Measurements from ENCODE around the gene OR7A10.

OR7A10 gene

GRCh38 chr19:14817052-14817451 lies 31.7 kb downstream of the OR7A10 start:
- TF ChIP-seq EZH2phosphoT487 (IDR thresholded peaks at IDR 0.05; ENCODE audit: low read length) (no peak), CTCF (IDR thresholded peaks at IDR 0.05; ENCODE audit: low read length) (no peak), EZH2 (optimal IDR thresholded peaks at IDR 0.05; ENCODE audit: low read depth, low read length) (no peak)
- no peak overlapping the region for H3K9ac ChIP-seq (ENCODE audit: low read length)
- no peaks in the 10 kb centered on the region for H3K4me1 ChIP-seq (ENCODE audit: low read length)
- no peak overlapping the region for H3K27ac ChIP-seq (ENCODE audit: low read length)
- H3K4me3 ChIP-seq (ENCODE audit: low read length) = no peak overlapping the region
- no peaks in the 10 kb centered on the region for H3K9me2 ChIP-seq (replicated peaks; ENCODE audit: insufficient read depth, low read length)
- no peaks in the 10 kb centered on the region for H3F3A ChIP-seq (ENCODE audit: insufficient read depth, low read length)
- DNase-seq = no peak
- H3K27me3 ChIP-seq (replicated peaks; ENCODE audit: insufficient read depth, low read length) = peaks cover 86% of the 10 kb centered on the region
- H4K20me1 ChIP-seq (ENCODE audit: insufficient read depth, low read length) = no peaks in the 10 kb centered on the region
- H3K36me3 ChIP-seq (replicated peaks; ENCODE audit: insufficient read depth, low read length) = no peaks in the 10 kb centered on the region
- H3K9me3 ChIP-seq (replicated peaks; ENCODE audit: insufficient read depth, low read length) = no peaks in the 10 kb centered on the region
- H2AFZ ChIP-seq (ENCODE audit: low read length) = no peak overlapping the region
- H3K79me2 ChIP-seq (ENCODE audit: low read length) = no peaks in the 10 kb centered on the region
- no peak overlapping the region for H3K4me2 ChIP-seq (ENCODE audit: low read depth, low read length)

- no peaks in the 10 kb centered on the region for H3K4me1 ChIP-seq (ENCODE audit: low read length)
- H3K36me3 ChIP-seq (replicated peaks; ENCODE audit: insufficient read depth, low read length) = no peaks in the 10 kb centered on the region
- no peak for TF ChIP-seq EZH2 (optimal IDR thresholded peaks at IDR 0.05; ENCODE audit: low read depth, low read length)
- no peak for TF ChIP-seq CTCF (IDR thresholded peaks at IDR 0.05; ENCODE audit: low read length)
- no peak for TF ChIP-seq EZH2phosphoT487 (IDR thresholded peaks at IDR 0.05; ENCODE audit: low read length)
- no peaks in the 10 kb centered on the region for H3F3A ChIP-seq (ENCODE audit: insufficient read depth, low read length)
- DNase-seq = no peak
- no peak overlapping the region for H3K9ac ChIP-seq (ENCODE audit: low read length)
- no peak overlapping the region for H3K4me2 ChIP-seq (ENCODE audit: low read depth, low read length)
- H3K9me3 ChIP-seq (replicated peaks; ENCODE audit: insufficient read depth, low read length) = no peaks in the 10 kb centered on the region
- no peak overlapping the region for H2AFZ ChIP-seq (ENCODE audit: low read length)
- H3K27me3 ChIP-seq (replicated peaks; ENCODE audit: insufficient read depth, low read length) = peaks cover 87% of the 10 kb centered on the region
- no peak overlapping the region for H3K27ac ChIP-seq (ENCODE audit: low read length)
- H4K20me1 ChIP-seq (ENCODE audit: insufficient read depth, low read length) = no peaks in the 10 kb centered on the region
- no peaks in the 10 kb centered on the region for H3K9me2 ChIP-seq (replicated peaks; ENCODE audit: insufficient read depth, low read length)
- no peaks in the 10 kb centered on the region for H3K79me2 ChIP-seq (ENCODE audit: low read length)
- H3K4me3 ChIP-seq (ENCODE audit: low read length) = no peak overlapping the region
These were observed 33.6 kb downstream of the OR7A10 start for GRCh38 chr19:14814982-14815652.

DNA sequence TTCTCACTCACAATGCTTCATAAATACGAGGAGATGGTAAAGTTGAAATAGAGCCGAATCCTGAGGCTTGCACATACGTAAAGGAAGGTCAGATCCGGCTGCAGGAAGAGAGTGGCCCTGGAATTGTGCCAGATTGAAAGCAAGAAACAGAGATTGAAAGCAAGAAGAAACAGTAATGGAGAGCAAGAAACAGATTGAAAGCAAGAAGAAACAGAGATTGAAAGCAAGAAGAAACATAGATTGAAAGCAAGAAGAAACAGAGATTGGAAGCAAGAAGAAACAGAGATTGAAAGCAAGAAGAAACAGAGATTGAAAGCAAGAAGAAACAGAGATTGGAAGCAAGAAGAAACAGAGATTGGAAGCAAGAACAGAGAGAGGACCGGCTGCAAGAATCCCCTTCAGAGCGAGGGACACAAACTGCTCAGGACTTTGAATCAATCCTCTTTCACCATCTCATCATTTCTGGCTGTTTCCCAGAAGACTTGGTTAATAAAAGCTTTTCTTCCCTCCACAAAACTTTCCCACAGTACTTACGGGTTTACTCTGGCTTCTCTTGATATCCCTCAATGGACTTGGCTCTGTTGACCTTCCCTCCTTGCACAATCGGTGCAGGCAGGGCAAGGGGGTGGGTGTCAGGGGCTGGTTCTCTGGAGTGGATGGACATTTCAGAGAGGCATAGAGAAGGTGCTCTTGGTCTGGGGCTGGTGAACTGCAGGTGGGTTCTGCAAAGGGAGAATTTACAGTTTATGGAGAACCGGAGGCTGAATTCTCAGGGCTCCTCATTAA lies 39.3 kb downstream of the OR7A10 start:
- Histone ChIP-seq H3K4me2 (ENCODE audit: low read depth, low read length) (no peak overlapping the region), H3K79me2 (ENCODE audit: low read length) (no peaks in the 10 kb centered on the region)

More for the DNA sequence above, 39.3 kb downstream of the OR7A10 start:
- DNase-seq = no peak
- Histone ChIP-seq H3K4me1 (ENCODE audit: low read length) (no peaks in the 10 kb centered on the region), H3K9me3 (replicated peaks; ENCODE audit: insufficient read depth, low read length) (no peaks in the 10 kb centered on the region), H3K4me3 (ENCODE audit: low read length) (no peak overlapping the region), H3K9ac (ENCODE audit: low read length) (no peak overlapping the region), H3K36me3 (replicated peaks; ENCODE audit: insufficient read depth, low read length) (no peaks in the 10 kb centered on the region), H4K20me1 (ENCODE audit: insufficient read depth, low read length) (no peaks in the 10 kb centered on the region), H2AFZ (ENCODE audit: low read length) (no peak overlapping the region), H3F3A (ENCODE audit: insufficient read depth, low read length) (no peaks in the 10 kb centered on the region), H3K9me2 (replicated peaks; ENCODE audit: insufficient read depth, low read length) (no peaks in the 10 kb centered on the region), H3K27me3 (replicated peaks; ENCODE audit: insufficient read depth, low read length) (peaks cover 77% of the 10 kb centered on the region), H3K27ac (ENCODE audit: low read length) (no peak overlapping the region)
- TF ChIP-seq EZH2 (optimal IDR thresholded peaks at IDR 0.05; ENCODE audit: low read depth, low read length) = no peak
- TF ChIP-seq EZH2phosphoT487 (IDR thresholded peaks at IDR 0.05; ENCODE audit: low read length) = no peak
- TF ChIP-seq CTCF (IDR thresholded peaks at IDR 0.05; ENCODE audit: low read length) = no peak

Data from MM.1S (cell line).